ENCODE measurements around the gene REPS2.

- no peak for TF ChIP-seq POLR2A (IDR thresholded peaks at IDR 0.05; ENCODE audit: low read depth, low read length)
- TF ChIP-seq PAX5 (IDR thresholded peaks at IDR 0.05; ENCODE audit: insufficient read depth, low read length, severe bottlenecking): no peak
- no peak for TF ChIP-seq POLR2AphosphoS5 (IDR thresholded peaks at IDR 0.05; ENCODE audit: low read depth, low read length)
- no peak for TF ChIP-seq TAF1 (IDR thresholded peaks at IDR 0.05; ENCODE audit: low read depth, low read length)
Measured at GRCh38 chrX:16971694-16972093, 25.2 kb downstream of the REPS2 start.

Data from GM12891 (cell line).